H1 (cell line): ENCODE results near the gene NUP210L. TPM values are rescaled to one million over a fixed set of nuclear protein-coding genes. Genes with fewer than 3 reads are reported as not detected.

Experiments used
- CTCF ChIA-PET: fragments of 300-600 bp; sonication (Branson Sonifier 250); formaldehyde crosslinking; loops from one replicate; lab custom pipeline; 2021; ENCODE audit not compliant: partially characterized antibody; lab: Charles Lee
- POLR2A ChIA-PET: fragments of 300-600 bp; sonication (Branson Sonifier 250); formaldehyde crosslinking; loops from one replicate; lab custom pipeline; 2021; ENCODE audit warnings: inconsistent platforms; ENCODE audit not compliant: partially characterized antibody; lab: Charles Lee
- DNase-seq, 2 experiments: peaks; one replicate each; pipeline versions ENCODE4 v3.0.0 to v3.0.0-alpha.2; 2010 to 2022; ENCODE audit warnings: low spot score in 2 of 2, low read depth in 1 of 2, mixed read lengths in 1 of 2
- FAIRE-seq: peaks from 2 replicates; lab custom pipeline; 2011; peaks lifted over from hg19 to GRCh38; lab: Jason Lieb, UNC
- H2AFZ ChIP-seq: 2 replicates; pipeline ENCODE4 v1.8.1; 2012; ENCODE audit warnings: low read length, inconsistent platforms
- H2AK5ac ChIP-seq: 2 replicates; pipeline ENCODE4 v1.6.1; 2013; ENCODE audit warnings: low read depth, low read length
- H2BK120ac ChIP-seq: replicated peaks from 2 replicates; pipeline ENCODE3; 2013; ENCODE audit warnings: low read depth, low read length, inconsistent platforms
- H2BK12ac ChIP-seq: 2 replicates; pipeline ENCODE4 v1.6.1; 2013; ENCODE audit warnings: low read depth, low read length
- H2BK15ac ChIP-seq: 2 replicates; pipeline ENCODE4 v1.6.1; 2013; ENCODE audit warnings: low read length
- H2BK20ac ChIP-seq: 2 replicates; pipeline ENCODE4 v1.6.1; 2013; ENCODE audit warnings: low read length
- H2BK5ac ChIP-seq: 2 replicates; pipeline ENCODE4 v1.6.1; 2013; ENCODE audit warnings: low read depth, low read length
- H3K14ac ChIP-seq: 2 replicates; pipeline ENCODE4 v1.6.1; 2013; ENCODE audit warnings: inconsistent platforms; ENCODE audit not compliant: insufficient read length
- H3K18ac ChIP-seq: 2 replicates; pipeline ENCODE4 v1.6.1; 2013; ENCODE audit warnings: low read length; ENCODE audit errors: extremely low read depth
- H3K23ac ChIP-seq: 2 replicates; pipeline ENCODE4 v1.6.1; 2013; ENCODE audit warnings: inconsistent platforms; ENCODE audit not compliant: insufficient read length
- H3K23me2 ChIP-seq: 2 replicates; pipeline ENCODE4 v1.6.1; 2013; ENCODE audit warnings: low read depth, low read length
- H3K27ac ChIP-seq: 2 replicates; pipeline ENCODE4 v1.6.1; 2011; ENCODE audit warnings: low read depth, low read length, inconsistent platforms
- H3K27me3 ChIP-seq, 4 experiments: replicated peaks in 1 of 4; 1 replicate in 1 of 4; 2 replicates in 3 of 4; pipeline versions ENCODE4 v1.6.1 to v1.8.1; 2011 to 2013; ENCODE audit warnings: low read length in 3 of 4, mild to moderate bottlenecking in 3 of 4, inconsistent platforms in 2 of 4, mixed read lengths in 2 of 4, moderate library complexity in 1 of 4; ENCODE audit not compliant: control insufficient read depth in 3 of 4, insufficient read depth in 3 of 4; ENCODE audit errors: extremely low read depth in 1 of 4
- H3K36me3 ChIP-seq, 4 experiments: 2 replicates each; pipeline versions ENCODE4 v1.6.1 to v1.8.1; 2011 to 2013; ENCODE audit warnings: mild to moderate bottlenecking in 4 of 4, low read length in 3 of 4, moderate library complexity in 2 of 4, control low read depth in 1 of 4, inconsistent platforms in 1 of 4; ENCODE audit not compliant: insufficient read depth in 4 of 4, control insufficient read depth in 2 of 4
- H3K4ac ChIP-seq: replicated peaks from 2 replicates; pipeline ENCODE3; 2013; ENCODE audit warnings: low read length, low read depth, mixed read lengths, inconsistent platforms; ENCODE audit not compliant: insufficient read length
- H3K4me1 ChIP-seq, 4 experiments: replicated peaks in 1 of 4; 1 replicate in 1 of 4; 2 replicates in 3 of 4; pipeline versions ENCODE4 v1.6.1 to v1.8.1; 2011 to 2013; ENCODE audit warnings: low read length in 3 of 4, inconsistent platforms in 2 of 4, mixed read lengths in 1 of 4; ENCODE audit not compliant: insufficient read depth in 4 of 4, control insufficient read depth in 3 of 4
- H3K4me2 ChIP-seq, 2 experiments: 2 replicates each; pipeline versions ENCODE4 v1.6.1 to v1.8.1; 2011 to 2013; ENCODE audit warnings: low read depth in 2 of 2, low read length in 2 of 2, control low read depth in 1 of 2, inconsistent platforms in 1 of 2, mild to moderate bottlenecking in 1 of 2; ENCODE audit not compliant: insufficient read depth in 1 of 2
- H3K4me3 ChIP-seq, 4 experiments: fragments of 200-600, 300-600 bp in 1 of 4; sonication (generic), shearing (Covaris generic), sonication (Bioruptor Twin) in 1 of 4; 2 replicates each; pipeline versions ENCODE4 v1.5.1 to v1.8.1; 2011 to 2016; ENCODE audit warnings: low read length in 4 of 4, low read depth in 3 of 4, control low read depth in 2 of 4, inconsistent platforms in 2 of 4, mild to moderate bottlenecking in 2 of 4, mixed read lengths in 1 of 4, moderate library complexity in 1 of 4; ENCODE audit not compliant: insufficient read depth in 2 of 4; ENCODE audit errors: extremely low read depth in 1 of 4
- H3K56ac ChIP-seq: replicated peaks from 2 replicates; pipeline ENCODE3; 2013; ENCODE audit warnings: low read depth, mild to moderate bottlenecking, mixed read lengths, low read length, inconsistent platforms; ENCODE audit not compliant: insufficient read length
- H3K79me1 ChIP-seq: 2 replicates; pipeline ENCODE4 v1.6.1; 2013; ENCODE audit warnings: low read depth, low read length, control low read depth
- H3K79me2 ChIP-seq, 2 experiments: 2 replicates each; pipeline versions ENCODE4 v1.6.1 to v1.8.1; 2012 to 2013; ENCODE audit warnings: low read length in 2 of 2, mild to moderate bottlenecking in 2 of 2, inconsistent platforms in 1 of 2; ENCODE audit not compliant: insufficient read depth in 2 of 2, control insufficient read depth in 1 of 2
- H3K9ac ChIP-seq, 4 experiments: replicated peaks in 1 of 4; 1 replicate in 1 of 4; 2 replicates in 3 of 4; pipeline versions ENCODE4 v1.6.1 to v1.8.1; 2011 to 2013; ENCODE audit warnings: low read depth in 3 of 4, low read length in 3 of 4, control low read depth in 2 of 4, mild to moderate bottlenecking in 2 of 4, moderate library complexity in 2 of 4, inconsistent platforms in 1 of 4; ENCODE audit errors: extremely low read depth in 1 of 4
- H3K9me3 ChIP-seq, 2 experiments: 2 replicates each; pipeline versions ENCODE4 v1.6.1 to v1.8.1; 2012 to 2013; ENCODE audit warnings: mild to moderate bottlenecking in 2 of 2, moderate library complexity in 2 of 2, control low read depth in 1 of 2, inconsistent platforms in 1 of 2, low read depth in 1 of 2, low read length in 1 of 2, mixed read lengths in 1 of 2; ENCODE audit not compliant: insufficient read depth in 2 of 2
- H4K20me1 ChIP-seq, 2 experiments: replicated peaks in 1 of 2; 2 replicates each; pipeline versions ENCODE3 to v1.8.1; 2011 to 2013; ENCODE audit warnings: inconsistent platforms in 2 of 2, low read length in 2 of 2, mild to moderate bottlenecking in 1 of 2; ENCODE audit not compliant: insufficient read depth in 2 of 2, control insufficient read depth in 1 of 2
- H4K5ac ChIP-seq: 2 replicates; pipeline ENCODE4 v1.6.1; 2013; ENCODE audit warnings: low read length, low read depth, mixed read lengths, inconsistent platforms; ENCODE audit not compliant: insufficient read length
- H4K8ac ChIP-seq: 2 replicates; pipeline ENCODE4 v1.8.0; 2013; ENCODE audit warnings: mild to moderate bottlenecking, moderate library complexity, low read length, inconsistent platforms; ENCODE audit not compliant: insufficient read depth; ENCODE audit errors: extremely low read depth
- H4K91ac ChIP-seq: replicated peaks from 2 replicates; pipeline ENCODE3; 2013; ENCODE audit warnings: low read length, mixed read lengths, inconsistent platforms; ENCODE audit not compliant: insufficient read length
- BRCA1 ChIP-seq: IDR thresholded peaks from 2 replicates; pipeline ENCODE4 v1.6.1; 2012; ENCODE audit warnings: low read depth, low read length, improper control_type of control experiment
- EP300 ChIP-seq, 2 experiments: IDR thresholded peaks; 1 replicate in 1 of 2; 2 replicates in 1 of 2; pipeline ENCODE4 v1.6.1; 2011 to 2012; ENCODE audit warnings: low read depth in 2 of 2, low read length in 2 of 2, mild to moderate bottlenecking in 2 of 2, borderline replicate concordance in 1 of 2, inconsistent platforms in 1 of 2, moderate library complexity in 1 of 2
- JUND ChIP-seq: IDR thresholded peaks from 2 replicates; pipeline ENCODE4 v1.6.1; 2011; ENCODE audit warnings: mild to moderate bottlenecking, improper control_type of control experiment, low read length
- PHF8 ChIP-seq: fragments of 200-600 bp; sonication (generic); conservative IDR thresholded peaks from 2 replicates; pipeline ENCODE4 v1.7.1; 2012; ENCODE audit warnings: low read depth, mild to moderate bottlenecking, inconsistent platforms, low read length, moderate library complexity
- RNF2 ChIP-seq: fragments of 200-900, 300-1000 bp; sonication (generic); IDR thresholded peaks from 2 replicates; pipeline ENCODE4 v1.7.1; 2016; ENCODE audit warnings: borderline replicate concordance, low read depth, mild to moderate bottlenecking, antibody characterized with exemption, low read length; ENCODE audit not compliant: poor library complexity, severe bottlenecking; ENCODE audit errors: missing control alignments
- SIN3A ChIP-seq, 2 experiments: IDR thresholded peaks in 1 of 2; conservative IDR thresholded peaks in 1 of 2; 2 replicates each; pipeline ENCODE4 v1.6.1; 2011 to 2012; ENCODE audit warnings: low read length in 2 of 2, improper control_type of control experiment in 1 of 2, low read depth in 1 of 2, mild to moderate bottlenecking in 1 of 2
- WGBS, 2 experiments: shearing (Covaris generic) in 1 of 2; methylation state at CpG; one replicate each; pipeline versions ENCODE4 v1.1.6 to v1.1.7; 2013 to 2015; ENCODE audit warnings: low lambda C conversion rate in 2 of 2, mixed read lengths in 2 of 2, inconsistent platforms in 1 of 2, low coverage in 1 of 2, missing lambda C conversion rate in 1 of 2; ENCODE audit not compliant: insufficient replicate concordance in 2 of 2, insufficient coverage in 1 of 2, insufficient read length in 1 of 2; ENCODE audit errors: extremely low coverage in 1 of 2, missing lambda C conversion rate in 1 of 2; 5-methylcytosine and 5-hydroxymethylcytosine counted together
- polyA plus RNA-seq, 7 experiments: library from polyadenylated mRNA; depleted of rRNA in 3 of 7; stranded (reverse) in 5 of 7; unstranded in 2 of 7; fragments of >200 nt in 5 of 7; fragments of 200-250 nt in 2 of 7; gene quantifications; 1 replicate in 5 of 7; 2 replicates in 1 of 7; 4 replicates in 1 of 7; pipeline versions ENCODE4 v1.2.1 to v1.2.3, GENCODE V29; 2011 to 2013; ENCODE audit warnings: missing spikeins in 2 of 7, mixed read lengths in 2 of 7
- total RNA-seq: library from RNA; stranded (reverse); fragmentation: NEBNext Ultra II Directional; extraction: Animal tissue kit (Norgen Biotek cat#: 25700); gene quantifications from 2 replicates; pipeline ENCODE4 v1.2.1, GENCODE V29; 2021

The NUP210L gene
- total and polyA plus RNA-seq, 2 of the 8 experiments (the other 6 are each of a cell fraction or from before 2014, with no cell fraction given) = not detected

DNA sequence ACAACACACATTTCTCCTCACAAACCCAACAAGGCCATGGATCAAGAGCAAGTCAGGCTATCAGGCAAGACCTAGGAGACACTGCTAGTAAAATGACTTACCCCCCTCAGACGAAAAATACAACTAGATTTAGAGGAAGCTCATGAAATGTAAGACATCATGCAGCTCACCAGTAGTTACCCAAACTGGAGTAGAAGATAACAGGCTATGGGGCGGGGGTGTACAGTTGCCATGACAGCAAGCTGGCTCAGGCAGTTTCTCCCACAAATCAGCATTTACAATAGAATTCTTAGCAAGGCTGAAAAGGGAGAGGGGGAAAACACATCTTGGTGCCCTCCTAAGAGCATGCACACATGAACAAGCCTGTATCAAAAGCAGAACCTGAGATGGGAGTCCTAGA, 23.1 kb upstream of the NUP210L start:
- no peak overlapping the region for H3K4ac ChIP-seq
- H3K27me3 ChIP-seq = no peaks in the 10 kb centered on the region
- no peak for TF ChIP-seq PHF8
- no peak for TF ChIP-seq JUND
- no peak for TF ChIP-seq BRCA1
- no peak for TF ChIP-seq RNF2
- no peak for TF ChIP-seq SIN3A (conservative IDR thresholded peaks at IDR 0.05 in 1 of 2, IDR thresholded peaks at IDR 0.05 in 1 of 2; ENCODE audit: low read depth in 1 of 2, low read length in 2 of 2)
- TF ChIP-seq EP300 (IDR thresholded peaks at IDR 0.05; ENCODE audit: borderline replicate concordance in 1 of 2, low read depth in 2 of 2, low read length in 2 of 2) = no peak
- WGBS, 2 experiments = 75% methylated on average over 2 of the region's 2 CpGs; no CpG with 5 or more reads in 1 of the 2 experiments
- no peak overlapping the region for H2BK20ac ChIP-seq
- H3K36me3 ChIP-seq = peaks cover 8 to 33% (median 20%) of the 10 kb centered on the region in 4 experiments
- H3K56ac ChIP-seq = no peak overlapping the region
- H3K18ac ChIP-seq = no peak overlapping the region
- H2AFZ ChIP-seq = no peak overlapping the region
- H3K79me1 ChIP-seq = peaks cover 21% of the 10 kb centered on the region
- no peaks in the 10 kb centered on the region for H3K9me3 ChIP-seq
- no peak overlapping the region for H4K8ac ChIP-seq
- peaks cover 65 to 88% of the 10 kb centered on the region in 2 experiments for H3K79me2 ChIP-seq
- no peak overlapping the region for H2BK15ac ChIP-seq
- no peak overlapping the region for H3K27ac ChIP-seq
- no peak overlapping the region for H2BK12ac ChIP-seq
- no peak overlapping the region for H4K5ac ChIP-seq
- H4K91ac ChIP-seq = no peak overlapping the region
- no peak overlapping the region for H3K14ac ChIP-seq
- H3K23ac ChIP-seq = no peak overlapping the region
- peaks cover 10 to 17% (median 14%) of the 10 kb centered on the region in 4 experiments for H3K4me1 ChIP-seq
- no peak overlapping the region for H2BK120ac ChIP-seq
- no peak overlapping the region for H2AK5ac ChIP-seq
- DNase-seq (no peak), FAIRE-seq (no peak)
- ChIA-PET POLR2A (interaction anchor here (0.7 to 11.3 kb wide), 13 partner anchors 10 to 187 kb away, joined by 3 to 107 read pairs (median 4); partner anchors contain the start of genes NUP210L, RPS27 and UBAP2L), CTCF (interaction anchor here (0.6 to 2.0 kb wide), 4 partner anchors 20 to 194 kb away, joined by 4 to 9 read pairs (median 4); no protein-coding TSS in a partner anchor)
- peaks cover 33 to 34% of the 10 kb centered on the region in 2 experiments for H4K20me1 ChIP-seq
- no peak overlapping the region; a peak in 1 of 7 replicates for H3K9ac ChIP-seq
- peak overlapping the region; percentile 34 to 83; a peak in 3 of 4 replicates for H3K4me2 ChIP-seq
- H3K23me2 ChIP-seq = 0 out of 2 replicates have a peak, but pooled peaks cover 4% of the 10 kb centered on the region
- no peak overlapping the region for H2BK5ac ChIP-seq
- H3K4me3 ChIP-seq = 0 out of 8 replicates have a peak overlapping the region, but pooled peaks of 1 of the 4 experiments have one; percentile 44
